HepG2 (cell line): ENCODE results near the gene GLDN. TPM values are rescaled to one million over a fixed set of nuclear protein-coding genes. Genes with fewer than 3 reads are reported as not detected.

Experiments used
- ATAC-seq: fragments of 200-7000 bp; cut with Tn5 transposase; 3 replicates; pipeline ENCODE4 v1.9.1; 2020; ENCODE audit warnings: mild to moderate bottlenecking, moderate library complexity
- BruUV-seq: library from RNA; stranded (reverse); fragments of 400-500 nt; replicated peaks from 2 replicates; lab custom pipeline; 2021; lab: Mats Ljungman, UMichigan
- CTCF ChIA-PET: fragments of 300-600 bp; formaldehyde crosslinking; extraction: SDS; loops from one replicate; lab custom pipeline; 2021; ENCODE audit warnings: low total read pairs, inconsistent platforms, low intra/inter-chr PET ratio; lab: Yijun Ruan, JAX
- POLR2A ChIA-PET: fragments of 350-600 bp; sonication (Branson Sonifier 250); formaldehyde crosslinking; loops from one replicate; lab custom pipeline; 2020; ENCODE audit warnings: antibody characterized with exemption, inconsistent platforms; lab: Yijun Ruan, JAX
- DNase-seq: peaks from one replicate; pipeline ENCODE4 v3.0.0-alpha.2; 2015; ENCODE audit warnings: low spot score
- FAIRE-seq: peaks from 3 replicates; lab custom pipeline; 2011; peaks lifted over from hg19 to GRCh38; lab: Jason Lieb, UNC
- H2AFZ ChIP-seq: one replicate; pipeline ENCODE4 v1.6.1; 2011; ENCODE audit warnings: low read length, inconsistent platforms
- H3K27ac ChIP-seq: fragments of 300-600 bp; 3 replicates; pipeline ENCODE4 v1.8.0; 2011; ENCODE audit warnings: mixed run types, mild to moderate bottlenecking, mixed read lengths, low read length, inconsistent platforms; ENCODE audit not compliant: insufficient read depth; ENCODE audit errors: extremely low read length
- H3K27me3 ChIP-seq, 2 experiments: fragments of 200-600 bp in 1 of 2; 2 replicates in 1 of 2; 3 replicates in 1 of 2; pipeline versions ENCODE4 v1.6.0 to v1.8.0; 2011; ENCODE audit warnings: low read length in 2 of 2, mild to moderate bottlenecking in 2 of 2, moderate library complexity in 2 of 2, inconsistent platforms in 1 of 2; ENCODE audit not compliant: insufficient read depth in 2 of 2, control insufficient read depth in 1 of 2
- H3K36me3 ChIP-seq, 2 experiments: fragments of 200-600 bp in 1 of 2; replicated peaks in 1 of 2; 2 replicates in 1 of 2; 3 replicates in 1 of 2; pipeline versions ENCODE4 v1.5.1 to v1.8.0; 2011; ENCODE audit warnings: low read length in 2 of 2, inconsistent platforms in 1 of 2; ENCODE audit not compliant: insufficient read depth in 2 of 2, control insufficient read depth in 1 of 2
- H3K4me1 ChIP-seq: 2 replicates; pipeline ENCODE4 v1.5.1; 2012; ENCODE audit warnings: low read length, inconsistent platforms; ENCODE audit not compliant: insufficient read depth
- H3K4me2 ChIP-seq: 2 replicates; pipeline ENCODE4 v1.6.0; 2011; ENCODE audit warnings: low read depth, low read length, inconsistent platforms
- H3K4me3 ChIP-seq, 3 experiments: fragments of 200-600 bp in 1 of 3; sonication (generic), shearing (Covaris generic) in 1 of 3; replicated peaks in 1 of 3; 2 replicates each; pipeline ENCODE4 v1.5.1; 2011 to 2016; ENCODE audit warnings: low read length in 3 of 3, inconsistent platforms in 2 of 3, low read depth in 2 of 3, mild to moderate bottlenecking in 2 of 3, control low read depth in 1 of 3, mixed read lengths in 1 of 3; ENCODE audit not compliant: insufficient read depth in 1 of 3
- H3K79me2 ChIP-seq: one replicate; pipeline ENCODE4 v1.6.1; 2011; ENCODE audit warnings: low read length, inconsistent platforms; ENCODE audit not compliant: insufficient read depth
- H3K9ac ChIP-seq: 2 replicates; pipeline ENCODE4 v1.6.0; 2011; ENCODE audit warnings: mild to moderate bottlenecking, low read depth, low read length, inconsistent platforms; ENCODE audit not compliant: insufficient read depth
- H3K9me3 ChIP-seq: 2 replicates; pipeline ENCODE4 v1.5.1; 2012; ENCODE audit warnings: mild to moderate bottlenecking, low read length
- H4K20me1 ChIP-seq: 2 replicates; pipeline ENCODE4 v1.6.0; 2011; ENCODE audit warnings: inconsistent platforms, mild to moderate bottlenecking, low read length, moderate library complexity; ENCODE audit not compliant: insufficient read depth
- CCDC6 ChIP-seq: sonication (generic); formaldehyde crosslinking; IDR thresholded peaks from 2 replicates; pipeline ENCODE4 v1.8.1; 2022; ENCODE audit warnings: mild to moderate bottlenecking, missing genetic modification reagents, moderate library complexity
- CHCHD3 ChIP-seq: sonication (generic); formaldehyde crosslinking; IDR thresholded peaks from 2 replicates; pipeline ENCODE4 v1.8.0; 2022; ENCODE audit warnings: mild to moderate bottlenecking, missing genetic modification reagents, moderate library complexity
- GTF2F1 ChIP-seq: fragments of 150-350 bp; IDR thresholded peaks from 2 replicates; pipeline ENCODE4 v1.6.1; 2014; ENCODE audit warnings: low read length
- HMGA1 ChIP-seq: sonication (generic); formaldehyde crosslinking; conservative IDR thresholded peaks from 2 replicates; pipeline ENCODE4 v1.4.0; 2020; ENCODE audit warnings: missing genetic modification reagents
- MIER2 ChIP-seq: IDR thresholded peaks from 2 replicates; pipeline ENCODE4 v1.6.1; 2016; ENCODE audit warnings: missing biosample characterization, missing genetic modification reagents
- POGZ ChIP-seq: sonication (generic); formaldehyde crosslinking; IDR thresholded peaks from 2 replicates; pipeline ENCODE4 v1.4.0; 2020; ENCODE audit warnings: mild to moderate bottlenecking, missing genetic modification reagents
- PREB ChIP-seq: sonication (generic); formaldehyde crosslinking; IDR thresholded peaks from 2 replicates; pipeline ENCODE4 v1.4.0; 2020; ENCODE audit warnings: missing genetic modification reagents
- SNAPC5 ChIP-seq: sonication (generic); formaldehyde crosslinking; IDR thresholded peaks from 2 replicates; pipeline ENCODE4 v1.8.1; 2023; ENCODE audit warnings: mild to moderate bottlenecking, missing genetic modification reagents, borderline replicate concordance
- SRY ChIP-seq: sonication (generic); formaldehyde crosslinking; IDR thresholded peaks from 2 replicates; pipeline ENCODE4 v1.8.0; 2022; ENCODE audit warnings: mild to moderate bottlenecking, missing genetic modification reagents
- ZFP36L2 ChIP-seq: sonication (generic); formaldehyde crosslinking; IDR thresholded peaks from 2 replicates; pipeline ENCODE4 v1.4.0; 2020; ENCODE audit warnings: missing genetic modification reagents
- ZNF10 ChIP-seq: sonication (generic); formaldehyde crosslinking; IDR thresholded peaks from 2 replicates; pipeline ENCODE4 v1.4.0; 2020; ENCODE audit warnings: mild to moderate bottlenecking, low read depth, missing genetic modification reagents, borderline replicate concordance
- ZNF160 ChIP-seq: sonication (generic); formaldehyde crosslinking; IDR thresholded peaks from 2 replicates; pipeline ENCODE4 v1.8.0; 2022; ENCODE audit warnings: mild to moderate bottlenecking, inconsistent platforms, missing genetic modification reagents
- ZNF230 ChIP-seq: sonication (generic); formaldehyde crosslinking; IDR thresholded peaks from 2 replicates; pipeline ENCODE4 v1.4.0; 2020; ENCODE audit warnings: mild to moderate bottlenecking, missing genetic modification reagents
- ZNF256 ChIP-seq: sonication (generic); formaldehyde crosslinking; conservative IDR thresholded peaks from 2 replicates; pipeline ENCODE4 v1.4.0; 2020; ENCODE audit warnings: missing genetic modification reagents
- ZNF282 ChIP-seq: fragments of 450-650 bp; IDR thresholded peaks from 2 replicates; pipeline ENCODE4 v1.6.1; 2018; ENCODE audit not compliant: partially characterized antibody
- ZNF329 ChIP-seq: sonication (generic); formaldehyde crosslinking; IDR thresholded peaks from 2 replicates; pipeline ENCODE4 v1.9.0; 2021; ENCODE audit warnings: low read depth, mild to moderate bottlenecking, missing genetic modification reagents
- ZNF562 ChIP-seq: sonication (generic); formaldehyde crosslinking; IDR thresholded peaks from 2 replicates; pipeline ENCODE4 v1.8.0; 2022; ENCODE audit warnings: missing genetic modification reagents, borderline replicate concordance
- ZNF816 ChIP-seq: sonication (generic); formaldehyde crosslinking; IDR thresholded peaks from 2 replicates; pipeline ENCODE4 v1.8.0; 2022; ENCODE audit warnings: missing genetic modification reagents, mild to moderate bottlenecking, borderline replicate concordance
- WGBS: methylation state at CpG from one replicate; pipeline ENCODE4 v1.1.6; 2017; ENCODE audit warnings: low lambda C conversion rate; 5-methylcytosine and 5-hydroxymethylcytosine counted together
- in situ Hi-C: cut with HindIII; loops from 2 replicates; pipeline ENCODE4 v1.10.0; 2017; ENCODE audit warnings: low pct_unique_long_range_greater_than_20kb; ENCODE audit not compliant: extremely low pct_ligation_motif_present
- intact Hi-C: fragments of 100-400 bp; cut with micrococcal nuclease; formaldehyde crosslinking; loops from one replicate; pipeline ENCODE4 v1.10.0; 2022; ENCODE audit not compliant: unreplicated experiment
- polyA plus RNA-seq, 8 experiments: library from polyadenylated mRNA; depleted of rRNA in 3 of 8; stranded (reverse) in 7 of 8; unstranded in 1 of 8; fragments of >200 nt; fragmentation: Illumina TruSeq in 4 of 8; extraction: Trizol in 4 of 8; gene quantifications; 2 replicates each; pipeline versions ENCODE4 v1.2.1 to v1.2.3, GENCODE V29; 2011 to 2016; ENCODE audit warnings: low read depth in 4 of 8, missing spikeins in 1 of 8, mixed read lengths in 1 of 8; ENCODE audit not compliant: insufficient read depth in 1 of 8
- total RNA-seq, 5 experiments: library from RNA; depleted of rRNA; stranded (reverse); fragments of >200 nt; fragmentation: Illumina TruSeq; extraction: Trizol; gene quantifications; 2 replicates each; pipeline ENCODE4 v1.2.3, GENCODE V29; 2016; ENCODE audit warnings: low read depth in 1 of 5

The GLDN gene
- total and polyA plus RNA-seq, 2 of the 13 experiments (the other 11 are each of a cell fraction or from before 2014, with no cell fraction given): 0.86 to 1.0 TPM

GRCh38 chr15:51334011-51334451, 7.4 kb upstream of the GLDN start:
- intact Hi-C loops (no loop called here), in situ Hi-C loops (no loop called here)
- Histone ChIP-seq H3K4me2 (no peak overlapping the region), H3K27me3 (no peaks in the 10 kb centered on the region; a peak in 2 of 5 replicates), H3K79me2 (no peaks in the 10 kb centered on the region), H3K4me1 (peaks cover 29% of the 10 kb centered on the region), H3K27ac (no peak overlapping the region), H3K36me3 (no peaks in the 10 kb centered on the region), H3K4me3 (no peak overlapping the region), H2AFZ (no peak overlapping the region), H3K9ac (no peak overlapping the region), H4K20me1 (no peaks in the 10 kb centered on the region), H3K9me3 (no peaks in the 10 kb centered on the region)
- DNase-seq (no peak), FAIRE-seq (no peak), ATAC-seq (no peak)
- WGBS: 14% methylated on average over 2 of the region's 2 CpGs
- ChIA-PET POLR2A (no interaction called here), CTCF (no interaction called here)
- TF ChIP-seq ZNF10 (CRISPR knock-in tag): no peak
- TF ChIP-seq HMGA1 (CRISPR knock-in tag): no peak
- no peak for TF ChIP-seq ZNF230 (CRISPR knock-in tag)
- TF ChIP-seq ZNF256 (CRISPR knock-in tag): no peak
- no peak for TF ChIP-seq ZNF329
- TF ChIP-seq PREB (CRISPR knock-in tag): no peak
- TF ChIP-seq ZNF816 (CRISPR knock-in tag): no peak
- TF ChIP-seq CHCHD3 (CRISPR knock-in tag): no peak
- TF ChIP-seq ZFP36L2: no peak
- TF ChIP-seq SNAPC5 (CRISPR knock-in tag): no peak
- no peak for TF ChIP-seq POGZ (CRISPR knock-in tag)
- no peak for TF ChIP-seq GTF2F1
- no peak for TF ChIP-seq ZNF562 (CRISPR knock-in tag)
- no peak for TF ChIP-seq MIER2 (CRISPR knock-in tag)
- no peak for TF ChIP-seq SRY (CRISPR knock-in tag)
- TF ChIP-seq ZNF282: no peak
- no peak for TF ChIP-seq CCDC6 (CRISPR knock-in tag)
- no peak for TF ChIP-seq ZNF160 (CRISPR knock-in tag)
- no TSS peak for BruUV-seq
